Lung (tissue), 12 donors: ENCODE measurements around the gene PLCXD3. TPM values are rescaled to one million over a fixed set of nuclear protein-coding genes. Genes with fewer than 3 reads are reported as not detected.

Experiments used
- ATAC-seq: fragments of 200-7000 bp; cut with Tn5 transposase; one replicate; pipeline ENCODE4 v1.9.1; 2020; ENCODE audit warnings: moderate number of reproducible peaks; ENCODE audit not compliant: insufficient read depth, low FRiP score
- DNase-seq, 3 donors: peaks; one replicate each; pipeline ENCODE4 v3.0.0-alpha.2; 2013 to 2017
- H3K27ac ChIP-seq, 2 donors: one replicate each; pipeline ENCODE4 v1.5.1; 2013; ENCODE audit warnings: mild to moderate bottlenecking in 2 of 2, moderate library complexity in 2 of 2, control low read depth in 1 of 2, inconsistent platforms in 1 of 2, low read depth in 1 of 2, low read length in 1 of 2
- H3K27me3 ChIP-seq, 3 donors: one replicate each; pipeline ENCODE4 v1.5.1; 2013; ENCODE audit warnings: low read length in 2 of 3; ENCODE audit not compliant: control insufficient read depth in 3 of 3, insufficient read depth in 3 of 3
- H3K36me3 ChIP-seq, 4 donors: one replicate each; pipeline ENCODE4 v1.5.1; 2013; ENCODE audit warnings: low read length in 4 of 4, mild to moderate bottlenecking in 1 of 4, moderate library complexity in 1 of 4; ENCODE audit not compliant: control insufficient read depth in 4 of 4, insufficient read depth in 4 of 4
- H3K4me1 ChIP-seq, 5 donors: one replicate each; pipeline ENCODE4 v1.5.1; 2013; ENCODE audit warnings: low read length in 5 of 5, mild to moderate bottlenecking in 2 of 5, moderate library complexity in 1 of 5; ENCODE audit not compliant: control insufficient read depth in 5 of 5, insufficient read depth in 5 of 5
- H3K4me3 ChIP-seq: one replicate; pipeline ENCODE4 v1.5.1; 2013; ENCODE audit warnings: mild to moderate bottlenecking, control low read depth, moderate library complexity
- H3K9ac ChIP-seq, 2 donors: one replicate each; pipeline ENCODE4 v1.5.1; 2013; ENCODE audit warnings: low read length in 2 of 2, control low read depth in 1 of 2; ENCODE audit not compliant: insufficient read depth in 1 of 2
- H3K9me3 ChIP-seq, 4 donors: one replicate each; pipeline ENCODE4 v1.5.1; 2013; ENCODE audit warnings: low read length in 3 of 4, mild to moderate bottlenecking in 1 of 4, moderate library complexity in 1 of 4; ENCODE audit not compliant: control insufficient read depth in 4 of 4, insufficient read depth in 3 of 4
- CTCF ChIP-seq: IDR thresholded peaks from 2 replicates; pipeline ENCODE4 v1.5.1; 2012; ENCODE audit warnings: mild to moderate bottlenecking; ENCODE audit errors: control extremely low read depth, extremely low read depth
- WGBS, 2 donors: extraction: QIAGEN DNeasy Blood & Tissue Kit; methylation state at CpG; one replicate each; pipeline ENCODE4 v1.1.7; 2013; 5-methylcytosine and 5-hydroxymethylcytosine counted together
- polyA plus RNA-seq, 2 donors: library from polyadenylated mRNA; stranded (reverse); fragments of 200-250 nt; gene quantifications; one replicate each; pipeline ENCODE4 v1.2.1, GENCODE V29; 2013
- total RNA-seq, 2 donors: library from RNA; depleted of rRNA in 1 of 2; stranded (reverse); fragments of >200 nt in 1 of 2; gene quantifications; one replicate each; pipeline ENCODE4 v1.2.1, GENCODE V29; 2014 to 2021
- donor health status: control.
- donor health status: control.
- donor health status: Bipolar disorder and iron deficiency.
- donor health status: healthy.
- donor health status: DM: yes; HTN: yes; CAD: no.

The PLCXD3 gene
- total and polyA plus RNA-seq, 4 donors, result 0.38 to 2.1 (median 0.54) TPM

- Histone ChIP-seq H3K4me3 (no peak overlapping the region), H3K9me3 (no peaks in the 10 kb centered on the region), H3K9ac (no peak overlapping the region), H3K27ac (no peak overlapping the region), H3K27me3 (no peaks in the 10 kb centered on the region), H3K4me1 (no peaks in the 10 kb centered on the region), H3K36me3 (no peaks in the 10 kb centered on the region)
- no peak for DNase-seq
- ATAC-seq, result no peak
- TF ChIP-seq CTCF, result no peak
- 73 to 78% methylated on average over 2 of the region's 2 CpGs for WGBS, 2 donors
These were observed 11.9 kb upstream of the PLCXD3 start for GRCh38 chr5:41522193-41522786.

DNA sequence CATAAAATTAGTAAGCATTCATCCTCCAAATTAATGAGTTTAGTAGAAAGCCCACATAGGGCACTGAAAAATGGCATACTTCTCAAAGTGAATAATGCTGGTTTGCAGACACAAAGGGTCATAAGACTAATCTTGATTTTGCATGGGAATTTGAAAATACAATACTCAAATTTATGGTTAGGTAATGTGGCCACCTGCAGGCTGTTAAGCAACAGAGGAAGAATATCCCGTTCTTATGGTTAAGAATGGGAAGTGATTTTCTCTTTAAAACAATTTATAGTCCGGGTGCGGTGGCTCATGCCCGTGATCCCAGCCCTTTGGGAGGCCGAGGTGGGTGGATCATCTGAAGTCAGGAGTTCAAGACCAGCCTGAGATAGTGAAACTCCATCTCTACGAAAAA is 9.4 kb upstream of the PLCXD3 start:
- no peak overlapping the region for H3K27ac ChIP-seq
- no peaks in the 10 kb centered on the region for H3K9me3 ChIP-seq
- DNase-seq (no peak), ATAC-seq (no peak)
- no peaks in the 10 kb centered on the region for H3K27me3 ChIP-seq
- H3K4me1 ChIP-seq, result no peaks in the 10 kb centered on the region
- no peak overlapping the region for H3K9ac ChIP-seq
- no peak overlapping the region for H3K4me3 ChIP-seq
- 72 to 74% methylated on average over 6 of the region's 6 CpGs for WGBS, 2 donors
- TF ChIP-seq CTCF, result no peak
- no peaks in the 10 kb centered on the region for H3K36me3 ChIP-seq

GRCh38 chr5:41517909-41518308 is 7.5 kb upstream of the PLCXD3 start:
- no peaks in the 10 kb centered on the region for H3K9me3 ChIP-seq
- ATAC-seq (no peak), DNase-seq (peak in 2 of 3 donors; percentile 35 to 65)
- no peaks in the 10 kb centered on the region for H3K4me1 ChIP-seq
- H3K36me3 ChIP-seq, result no peaks in the 10 kb centered on the region
- H3K4me3 ChIP-seq, result no peak overlapping the region
- TF ChIP-seq CTCF, result no peak
- H3K9ac ChIP-seq, result no peak overlapping the region
- H3K27ac ChIP-seq, result no peak overlapping the region
- H3K27me3 ChIP-seq, result no peaks in the 10 kb centered on the region

GRCh38 chr5:41511241-41511640 is 840 bp upstream of the PLCXD3 start:
- Histone ChIP-seq H3K27me3 (peaks cover 0 to 35% (median 23%) of the 10 kb centered on the region in 3 donors), H3K9me3 (peaks cover 0 to 2% (median 0%) of the 10 kb centered on the region in 4 donors)
- WGBS, 2 donors, result 82 to 83% methylated on average over 1 of the region's 1 CpG

More at GRCh38 chr5:41511241-41511640, 840 bp upstream of the PLCXD3 start:
- peak overlapping the region in 1 of 2 donors; percentile 82 for H3K27ac ChIP-seq
- H3K36me3 ChIP-seq, result no peaks in the 10 kb centered on the region
- no peak overlapping the region for H3K9ac ChIP-seq
- TF ChIP-seq CTCF, result no peak
- no peak overlapping the region for H3K4me3 ChIP-seq
- ATAC-seq (no peak), DNase-seq (no peak)
- H3K4me1 ChIP-seq, result peaks cover 0 to 6% (median 0%) of the 10 kb centered on the region in 5 donors
